Lower leg skin (tissue), 3 donors: ENCODE measurements around the gene SCFD2.

Experiments used
- CTCF ChIP-seq, 3 donors: fragments of 450-650 bp; IDR thresholded peaks; one replicate each; pipeline ENCODE4 v1.5.1; 2016; ENCODE audit warnings: antibody characterized with exemption in 3 of 3, mild to moderate bottlenecking in 3 of 3, moderate library complexity in 2 of 3
- POLR2A ChIP-seq, 2 donors: fragments of 450-650 bp; IDR thresholded peaks; one replicate each; pipeline ENCODE4 v1.6.1; 2016 to 2017; ENCODE audit warnings: antibody characterized with exemption in 2 of 2, mild to moderate bottlenecking in 1 of 2, moderate library complexity in 1 of 2

GRCh38 chr4:53039741-53040458 lies 326.0 kb downstream of the SCFD2 start:
- no peak for TF ChIP-seq POLR2A (IDR thresholded peaks at IDR 0.05)
- TF ChIP-seq CTCF (IDR thresholded peaks at IDR 0.05), result no peak
